ELR (cell line): ENCODE data around the gene MEG3.
"Not testable (repeated sequence)": the region's sequence is repeated elsewhere in the genome, so short reads cannot be mapped to it uniquely, and the experiment has no call there.

Experiments used
- DNase-seq: peaks from one replicate; pipeline ENCODE4 v3.0.0-alpha.2; 2015; ENCODE audit warnings: low read depth

Gene MEG3

DNA sequence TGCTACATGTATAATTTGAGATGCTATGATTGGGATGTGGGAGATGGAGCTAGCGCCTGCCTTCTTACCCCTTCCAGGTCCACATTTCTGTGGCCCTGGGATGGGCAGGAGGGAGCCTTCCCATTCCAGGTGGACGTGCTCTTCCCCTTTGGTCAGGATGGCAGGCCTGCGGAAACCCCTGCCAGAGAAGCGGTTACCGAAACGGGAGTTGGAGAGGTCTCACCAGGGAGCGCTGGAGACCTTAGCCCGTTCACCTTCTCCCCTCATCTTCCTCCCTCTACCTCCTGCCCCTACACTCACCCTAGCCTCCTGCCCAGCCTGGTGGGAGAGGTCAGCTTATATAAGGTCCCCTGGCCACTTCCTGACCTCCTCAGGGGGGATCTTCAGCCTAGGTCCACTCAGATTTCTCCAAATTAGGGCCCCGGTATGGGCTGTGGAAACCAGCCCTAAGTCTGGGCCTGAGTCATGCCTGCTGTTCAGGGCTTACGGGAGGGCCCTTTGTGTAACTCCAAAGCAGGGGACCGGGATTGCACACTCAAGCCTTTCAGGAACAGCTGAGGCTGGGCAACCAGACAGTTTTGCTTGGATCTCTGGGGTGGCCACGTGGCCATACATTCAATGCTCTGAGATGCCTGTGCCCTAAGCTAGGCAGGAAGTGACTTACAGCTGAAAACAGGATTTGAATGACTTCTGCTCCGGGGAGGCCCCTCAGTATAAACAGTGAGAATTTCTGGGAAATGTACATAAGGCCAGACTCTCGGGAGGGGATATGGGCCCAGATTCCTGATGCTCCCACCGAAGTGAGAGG, 10.2 kb upstream of the MEG3 start:
- peak; percentile 64 for DNase-seq

DNA sequence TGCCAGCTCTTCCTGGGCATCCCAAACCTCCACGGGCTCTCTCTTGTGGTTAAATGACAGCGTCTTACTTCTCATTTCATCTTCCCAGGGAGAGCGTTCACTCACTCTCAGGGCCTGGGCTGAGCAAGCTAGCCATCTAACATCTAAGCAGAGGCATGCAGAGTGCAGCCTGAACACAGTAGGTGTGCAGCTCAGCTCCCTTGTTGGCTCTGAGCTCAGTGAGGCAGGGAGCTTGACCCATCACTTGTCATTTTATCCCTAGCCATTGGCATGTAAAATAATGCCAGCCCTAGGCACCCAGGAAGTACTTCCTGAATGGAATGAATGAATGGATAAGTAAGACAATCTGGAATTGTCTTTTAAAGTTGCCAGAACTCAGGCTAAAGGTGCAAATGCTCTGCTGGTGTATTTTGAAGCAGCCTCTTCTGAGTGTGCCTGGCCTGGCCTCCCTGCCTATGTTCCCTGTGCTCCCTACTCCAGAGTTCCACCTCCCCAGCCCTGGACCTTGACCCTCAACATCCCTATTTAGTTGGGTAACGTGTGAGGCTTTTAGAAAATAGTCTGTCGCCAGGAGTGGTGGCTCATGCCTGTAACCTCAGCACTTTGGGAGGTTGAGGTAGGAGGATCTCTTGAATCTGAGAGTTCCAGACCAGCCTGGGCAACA, 9.5 kb upstream of the MEG3 start:
- DNase-seq = no peak

DNA sequence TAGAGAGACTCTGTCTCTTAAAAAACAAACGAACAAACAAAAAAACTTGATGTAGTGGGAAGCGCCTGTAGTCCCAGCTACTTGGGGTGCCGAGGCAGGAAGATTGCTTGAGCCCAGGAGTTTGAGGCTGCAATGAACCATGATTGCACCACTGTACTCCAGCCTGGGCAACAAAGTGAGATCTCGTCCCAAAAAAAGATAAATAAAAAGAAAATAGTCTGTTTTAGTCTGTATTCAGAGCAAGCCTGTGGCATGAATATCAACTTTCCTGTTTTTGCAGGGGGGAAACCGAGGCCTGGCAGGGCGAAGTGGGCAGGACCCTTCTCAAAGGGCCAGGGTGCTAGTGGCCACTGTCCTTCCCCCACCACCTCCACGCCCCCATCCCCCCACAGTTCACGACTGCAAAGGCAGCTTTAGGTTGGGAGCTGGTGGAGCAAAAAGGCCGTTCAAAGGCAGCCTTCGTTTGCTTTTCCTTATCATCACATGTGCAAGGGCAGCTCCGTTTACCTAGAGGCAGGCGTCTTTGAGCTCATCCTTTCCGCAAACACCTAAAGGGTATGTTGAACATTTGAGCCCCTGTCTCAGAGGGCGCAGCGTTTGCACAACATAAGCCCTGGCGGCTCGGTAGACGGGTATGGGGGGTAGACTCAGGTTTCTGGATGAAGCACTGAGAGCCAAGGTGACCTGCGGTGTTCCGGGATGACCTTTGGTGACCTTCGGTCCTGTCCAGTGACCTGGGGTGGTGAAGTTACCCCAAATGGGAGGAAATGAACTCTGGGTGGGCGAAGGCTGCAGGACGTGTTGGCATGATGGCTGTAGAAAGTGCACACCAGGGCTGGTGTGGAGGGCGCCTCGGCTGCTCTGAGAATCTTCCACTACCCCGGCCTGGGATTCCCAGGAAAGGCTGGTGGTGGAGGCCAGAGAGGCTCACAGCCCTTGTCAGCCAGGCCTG, 8.7 kb upstream of the MEG3 start:
- no peak for DNase-seq

DNA sequence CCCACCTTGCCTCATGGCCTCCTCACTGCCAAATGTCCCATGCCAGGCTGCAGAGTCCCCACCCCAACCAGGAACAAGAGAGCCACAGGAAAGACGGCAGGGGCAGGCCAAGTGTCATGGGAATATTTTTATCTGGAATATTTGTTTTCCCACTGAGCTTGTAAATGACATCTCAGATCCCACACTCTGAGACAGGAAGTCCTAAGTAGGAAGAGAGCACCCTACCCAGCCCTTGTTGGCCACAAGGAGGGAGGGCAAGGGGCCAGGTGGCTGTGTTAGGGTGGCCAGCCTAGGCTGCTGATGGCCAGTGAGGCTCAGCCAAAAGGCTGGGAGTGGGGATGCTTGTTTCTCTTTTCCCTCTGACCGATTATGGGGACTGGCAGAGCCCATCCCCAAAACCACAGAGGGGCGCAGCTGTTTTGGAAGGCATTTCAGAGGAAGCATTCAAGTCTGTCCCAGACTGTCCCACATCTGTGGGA, 7.7 kb upstream of the MEG3 start:
- no peak for DNase-seq

DNA sequence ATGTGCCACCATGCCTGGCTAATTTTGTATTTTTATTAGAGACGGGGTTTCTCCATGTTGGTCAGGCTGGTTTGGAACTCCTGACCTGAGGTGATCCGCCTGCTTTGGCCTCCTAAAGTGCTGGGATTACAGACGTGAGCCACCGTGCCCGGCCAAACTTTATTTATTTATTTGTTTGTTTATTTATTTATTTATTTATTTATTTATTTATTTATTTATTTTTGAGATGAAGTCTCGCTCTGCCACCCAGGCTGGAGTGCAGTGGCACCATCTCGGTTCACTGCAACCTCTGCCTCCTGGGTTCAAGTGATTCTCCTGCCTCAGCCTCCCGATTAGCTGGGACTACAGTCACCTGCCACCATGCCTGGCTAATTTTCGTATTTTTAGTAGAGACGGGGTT, 7.0 kb upstream of the MEG3 start:
- not testable (repeated sequence) for DNase-seq

DNA sequence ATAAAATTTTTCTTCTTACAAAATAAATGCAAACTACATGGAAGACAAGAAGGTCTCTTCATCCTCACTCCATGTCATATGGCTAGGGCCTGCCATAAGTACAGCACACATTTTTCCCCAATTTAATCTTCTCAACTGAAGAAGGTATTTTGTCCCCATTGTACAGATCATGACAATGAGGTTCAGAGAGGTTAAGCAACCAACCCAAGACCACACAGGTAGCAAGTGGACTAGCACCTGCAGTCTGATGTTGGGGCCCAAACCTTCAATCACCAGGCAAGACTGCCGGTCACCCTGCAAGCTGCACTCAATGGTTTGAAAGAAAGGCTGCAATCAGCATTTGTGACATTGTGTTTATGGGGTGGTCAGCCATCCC, 6.5 kb upstream of the MEG3 start:
- DNase-seq = no peak

DNA sequence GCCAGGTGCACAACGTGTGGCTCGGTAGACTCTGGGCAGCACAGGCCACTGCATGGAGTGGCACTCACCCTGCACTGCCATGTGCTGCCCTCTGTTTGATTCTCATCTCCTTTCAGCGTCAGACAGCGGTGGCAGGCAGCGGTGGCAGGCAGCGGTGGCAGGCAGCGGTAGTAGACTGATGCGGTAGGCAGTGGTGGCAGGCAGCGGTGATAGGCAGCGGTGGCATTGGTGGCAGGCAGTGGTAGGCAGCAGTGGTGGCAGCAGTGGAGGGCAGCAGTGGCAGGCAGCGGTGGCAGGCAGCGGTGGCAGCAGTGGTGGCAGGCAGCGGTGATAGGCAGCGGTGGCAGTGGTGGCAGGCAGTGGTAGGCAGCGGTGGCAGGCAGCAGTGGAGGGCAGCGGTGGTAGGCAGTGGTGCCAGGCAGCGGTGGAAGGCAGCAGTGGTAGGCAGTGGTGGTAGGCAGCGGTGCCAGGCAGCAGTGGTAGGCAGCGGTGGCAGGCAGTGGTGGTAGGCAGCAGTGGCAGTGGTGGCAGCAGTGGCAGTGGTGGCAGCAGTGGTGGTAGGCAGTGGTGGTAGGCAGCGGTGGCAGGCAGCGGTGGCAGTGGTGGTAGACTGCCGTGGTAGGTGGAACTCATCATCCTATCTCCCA, 6.0 kb upstream of the MEG3 start:
- DNase-seq = no peak

DNA sequence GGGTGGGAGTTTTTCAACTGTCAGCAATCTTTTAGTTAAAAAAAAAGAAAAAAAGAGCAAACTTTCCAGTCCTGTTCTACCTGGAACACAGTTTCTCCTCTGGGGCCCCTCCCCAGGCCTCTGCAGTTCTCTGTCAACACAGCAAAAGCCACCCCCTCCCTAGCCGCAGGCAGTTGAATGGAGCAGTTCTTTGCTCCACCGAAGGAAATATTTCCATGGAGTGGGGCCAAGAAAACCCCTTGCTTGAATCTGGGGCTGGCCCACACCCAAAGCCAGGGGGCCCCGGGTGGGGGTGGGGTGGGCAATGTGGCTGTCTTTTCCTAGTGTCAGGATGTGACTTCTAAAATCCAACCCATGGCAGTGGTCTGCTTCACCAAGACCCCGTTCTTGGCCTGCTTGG, 5.0 kb upstream of the MEG3 start:
- DNase-seq = no peak

DNA sequence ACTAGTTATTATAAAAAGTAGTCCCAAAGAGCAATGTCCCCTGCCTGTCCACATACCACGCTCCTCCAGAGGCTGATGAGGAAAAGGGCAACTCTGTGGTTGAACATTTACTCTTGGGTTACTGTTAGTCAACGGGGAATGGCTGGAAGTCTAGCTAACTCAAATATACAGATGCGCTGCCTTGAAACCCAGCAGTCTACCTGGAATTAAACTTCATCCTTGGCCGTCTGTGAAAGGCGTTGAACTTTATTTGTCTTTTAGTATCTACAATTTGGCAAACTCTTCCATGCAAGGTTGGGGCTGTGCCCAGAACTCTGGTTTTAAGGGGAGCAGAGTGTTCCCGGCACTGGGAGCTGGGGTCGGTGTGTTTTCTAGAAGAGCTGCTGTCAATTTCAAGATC, 3.9 kb upstream of the MEG3 start:
- DNase-seq = no peak

DNA sequence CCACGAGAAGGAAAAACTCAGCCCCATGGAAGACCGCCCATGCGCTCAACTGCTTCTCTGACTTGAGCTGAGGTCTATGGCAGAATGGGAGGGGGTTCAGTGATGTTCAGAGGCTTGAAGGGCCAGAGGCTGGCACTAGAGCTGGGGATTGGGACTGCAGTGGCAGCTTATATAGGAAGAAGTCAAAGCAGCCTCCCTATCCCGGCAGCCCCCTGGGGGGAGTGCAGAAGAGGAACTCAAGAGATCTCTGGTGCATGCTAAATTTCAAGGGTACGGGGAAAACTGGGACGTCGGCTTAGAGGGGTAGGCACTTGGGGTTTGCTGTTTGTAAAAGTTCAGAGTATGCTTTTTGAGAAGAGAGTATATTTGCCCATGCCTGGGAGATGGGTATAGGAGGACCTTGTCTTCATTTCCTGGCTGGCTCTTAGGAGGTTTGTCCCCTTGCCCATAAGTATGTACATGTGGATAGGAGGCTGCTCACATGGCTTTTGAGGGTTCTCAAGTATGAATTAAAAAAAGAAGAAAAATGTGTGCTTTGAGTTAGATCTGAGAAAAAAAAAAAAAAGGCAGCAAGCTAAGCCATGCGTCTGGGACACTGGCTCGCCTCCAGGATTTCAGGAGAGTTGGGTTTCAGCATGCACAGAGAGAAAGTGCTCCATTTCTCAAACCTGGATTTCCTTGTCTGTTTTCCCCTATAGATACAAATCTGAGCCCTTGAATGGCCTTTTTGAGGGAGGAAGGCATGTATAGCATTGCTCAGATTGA, 3.2 kb upstream of the MEG3 start:
- DNase-seq = no peak

DNA sequence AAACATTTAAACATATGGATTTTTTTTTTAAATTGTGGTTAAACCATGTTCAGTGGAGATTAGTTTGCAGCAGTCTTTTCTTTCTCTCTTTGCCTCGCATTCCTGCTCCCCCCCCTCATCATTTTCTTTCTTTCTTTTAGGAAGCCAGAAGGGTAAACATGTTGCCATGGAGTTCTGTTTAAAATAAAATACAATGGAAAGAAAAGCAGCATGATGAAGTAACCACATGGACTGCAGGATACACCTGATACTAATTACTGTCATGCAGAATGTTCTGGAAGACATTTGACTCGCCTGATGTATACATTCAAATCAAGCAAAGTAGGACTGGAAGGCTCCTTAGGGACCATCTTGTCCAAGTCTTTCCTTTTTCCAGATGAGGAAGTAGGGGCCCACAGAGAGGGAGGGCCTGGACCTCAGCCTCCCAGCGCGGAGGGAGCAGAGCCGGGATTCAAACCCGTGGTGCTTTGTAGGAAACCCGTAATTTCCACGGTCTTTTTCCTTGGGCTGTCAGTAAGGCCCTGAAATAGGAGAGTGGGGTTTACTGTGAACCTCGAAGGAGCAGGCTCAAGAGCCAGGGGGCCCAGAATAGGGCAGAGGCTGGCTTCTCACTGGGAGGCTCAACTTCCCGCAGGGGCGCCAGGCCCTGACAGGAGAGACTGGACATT, 2.4 kb upstream of the MEG3 start:
- no peak for DNase-seq

DNA sequence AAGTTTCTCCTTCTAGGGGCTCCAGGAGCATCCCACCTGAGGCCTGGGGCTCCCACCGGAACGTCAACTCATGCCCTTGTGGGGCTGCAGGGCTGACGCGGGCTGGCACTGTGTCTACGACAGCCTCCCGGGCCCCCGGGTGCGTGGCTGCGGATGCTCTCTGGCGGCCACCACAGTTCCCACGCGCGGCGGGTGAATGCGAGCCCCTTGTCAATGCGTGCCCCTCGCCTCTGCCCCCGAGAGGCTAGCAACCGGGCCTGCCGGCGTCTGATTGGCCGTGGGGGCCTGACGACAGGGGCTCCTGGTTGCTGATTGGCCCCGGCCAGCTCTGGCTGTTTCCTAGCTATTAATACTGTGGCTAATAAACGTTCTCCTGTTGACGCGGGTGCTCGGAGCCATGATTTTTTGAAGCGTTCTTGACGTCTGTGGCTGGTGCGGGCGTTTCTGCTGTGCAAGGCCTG, 1.8 kb upstream of the MEG3 start:
- peak; percentile 45 for DNase-seq

DNA sequence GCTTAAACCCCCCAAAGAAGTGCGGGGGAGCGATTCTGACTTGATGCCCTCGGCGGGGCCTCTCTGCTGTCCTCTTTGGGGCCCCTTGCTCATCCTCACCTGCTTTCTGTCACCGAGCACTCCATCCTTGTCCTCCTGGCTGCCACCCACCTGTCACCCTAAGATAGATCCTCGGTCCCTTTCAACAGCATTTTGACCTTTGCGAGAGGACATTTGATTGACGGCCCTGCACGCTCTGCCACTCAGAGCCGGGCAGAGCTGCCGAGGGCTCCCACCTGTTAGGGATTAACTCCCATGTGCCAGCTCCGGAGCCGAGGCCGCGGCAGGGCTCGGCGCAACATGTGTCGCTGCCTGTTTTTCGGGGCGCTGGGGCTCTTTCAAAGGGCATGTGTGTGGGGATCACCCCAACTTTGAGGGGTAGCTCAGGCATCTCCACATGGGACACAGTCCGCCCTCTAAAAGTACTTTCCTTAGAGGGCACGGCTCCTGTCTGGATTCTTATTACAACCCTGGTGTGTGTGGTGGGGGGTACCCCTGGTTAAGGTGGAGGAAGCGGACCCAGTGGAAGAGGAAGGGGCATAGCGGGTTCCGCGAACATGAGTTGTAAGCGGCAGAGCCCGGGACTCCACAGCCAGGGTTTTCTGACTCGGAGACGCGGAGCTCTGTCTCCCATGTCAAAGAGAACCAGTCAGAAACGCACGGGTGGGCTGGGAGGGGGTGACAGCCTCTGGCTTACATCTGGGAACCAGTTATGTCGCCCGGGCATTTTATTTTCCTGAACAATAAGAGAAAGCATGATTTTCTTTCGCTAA, 811 bp upstream of the MEG3 start:
- no peak for DNase-seq

DNA sequence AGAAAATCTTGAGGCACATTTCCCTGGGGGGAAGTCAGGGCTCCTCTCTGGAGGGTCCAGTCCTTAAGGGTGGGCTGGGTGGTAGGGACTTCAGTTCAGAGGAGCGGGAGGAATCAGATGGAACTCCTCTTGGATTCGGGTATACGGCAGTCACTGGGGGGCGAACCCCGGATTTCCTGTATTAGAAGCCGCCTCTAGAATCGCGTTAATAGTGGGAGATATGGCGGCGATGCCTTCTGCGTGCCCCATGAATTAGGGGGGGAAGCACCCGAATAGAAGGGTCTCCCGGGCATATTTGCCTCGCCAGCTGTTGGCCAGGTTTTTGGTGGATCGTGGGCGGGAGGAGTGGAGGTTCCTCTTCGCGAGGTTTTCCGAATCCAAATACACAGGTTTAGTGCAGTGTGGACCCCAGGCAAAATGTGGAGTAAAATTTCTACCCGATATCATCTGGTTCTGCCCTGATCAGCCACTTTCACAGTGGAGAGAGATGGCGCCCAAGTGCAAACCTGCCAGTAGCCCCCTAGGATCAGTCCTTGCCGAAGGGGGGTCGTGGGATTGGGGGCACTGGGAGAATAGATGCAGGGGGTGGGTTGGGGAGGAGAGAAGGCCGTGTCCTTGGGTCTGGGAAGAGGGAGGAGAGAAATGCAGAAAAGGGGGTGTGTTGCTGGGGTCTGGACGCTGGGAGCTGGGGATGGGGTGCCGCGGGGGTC, 628 bp downstream of the MEG3 start:
- peak; percentile 50 for DNase-seq

DNA sequence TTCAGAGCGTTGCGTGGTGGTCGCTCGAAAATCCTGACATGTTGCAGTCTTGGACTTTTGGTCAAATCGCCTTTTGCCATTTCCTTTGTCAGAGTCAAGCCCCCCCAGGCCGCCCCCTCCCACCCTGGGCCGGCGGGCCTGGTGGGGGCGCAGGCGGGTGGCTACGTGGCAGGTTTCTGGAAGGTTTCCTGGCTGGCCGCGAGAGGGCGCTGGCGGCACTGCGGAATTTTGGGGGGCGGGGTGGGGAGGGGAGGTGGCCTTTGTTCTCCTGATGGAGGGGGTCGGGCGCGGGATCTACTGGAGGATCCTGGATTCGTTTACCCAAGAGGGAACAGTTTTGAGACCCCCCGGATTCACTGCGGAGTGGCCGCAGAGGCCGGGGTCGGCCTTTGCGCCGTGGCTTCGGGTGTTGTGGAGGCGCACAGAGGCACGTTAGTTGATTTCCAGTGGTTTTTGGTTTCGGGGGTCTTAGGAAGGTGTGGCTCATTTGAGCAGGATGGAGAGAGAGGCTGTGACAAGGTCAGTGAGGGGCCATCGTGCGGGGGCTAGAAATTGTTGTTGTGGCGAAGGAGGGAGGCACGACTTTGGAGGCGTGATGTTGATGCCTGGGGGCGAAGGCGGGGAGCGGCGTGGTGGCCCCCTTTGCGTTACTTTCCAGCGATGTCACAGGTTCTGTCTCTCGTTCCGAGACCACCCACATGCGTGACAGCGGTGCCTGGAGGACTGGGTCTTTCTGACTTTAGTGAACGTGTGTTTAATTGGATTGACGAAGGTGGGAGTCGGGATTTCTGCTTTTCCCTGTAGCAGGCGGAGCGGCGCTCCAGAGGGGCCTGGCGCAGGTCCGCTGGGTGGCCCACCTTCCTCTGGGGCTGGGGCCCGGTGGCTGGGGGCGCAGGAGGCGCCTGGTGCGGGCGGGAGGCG, 1.4 kb downstream of the MEG3 start:
- DNase-seq = peak; percentile 54

DNA sequence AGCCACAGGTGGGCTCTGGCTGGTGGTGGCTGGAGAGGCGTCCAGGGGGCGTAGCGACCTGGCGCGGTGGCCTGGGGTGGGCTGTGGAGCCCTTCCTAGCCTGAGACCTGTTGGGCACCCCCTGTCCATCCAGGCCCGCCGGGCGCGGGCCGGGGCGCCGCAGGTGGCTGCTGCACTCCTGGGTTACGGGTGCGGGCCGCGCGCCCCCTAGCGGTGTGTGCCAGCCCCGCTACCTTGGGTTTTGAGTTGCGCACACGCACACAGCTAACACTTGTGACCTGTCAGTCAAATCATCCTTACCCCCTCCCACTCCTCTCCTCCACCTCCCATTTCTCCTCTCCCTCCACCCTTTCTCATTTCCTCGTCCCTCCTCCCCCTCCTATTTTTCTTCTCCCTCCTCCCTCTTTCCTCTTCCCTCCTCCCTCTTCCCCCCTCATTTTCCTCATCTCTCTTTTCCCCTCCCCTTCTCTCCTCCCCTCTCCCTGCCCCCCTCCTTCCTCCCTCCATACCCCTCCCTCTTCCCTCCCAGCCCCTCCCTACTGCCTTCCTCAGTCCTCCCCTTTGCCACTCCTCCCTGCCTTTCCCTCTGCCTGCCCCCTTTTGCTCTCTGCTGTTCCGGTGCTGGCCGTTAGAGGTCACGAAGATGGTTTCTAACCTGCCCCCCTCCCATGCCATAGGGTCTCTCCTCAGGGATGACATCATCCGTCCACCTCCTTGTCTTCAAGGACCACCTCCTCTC, 2.3 kb downstream of the MEG3 start:
- peak; percentile 74 for DNase-seq

DNA sequence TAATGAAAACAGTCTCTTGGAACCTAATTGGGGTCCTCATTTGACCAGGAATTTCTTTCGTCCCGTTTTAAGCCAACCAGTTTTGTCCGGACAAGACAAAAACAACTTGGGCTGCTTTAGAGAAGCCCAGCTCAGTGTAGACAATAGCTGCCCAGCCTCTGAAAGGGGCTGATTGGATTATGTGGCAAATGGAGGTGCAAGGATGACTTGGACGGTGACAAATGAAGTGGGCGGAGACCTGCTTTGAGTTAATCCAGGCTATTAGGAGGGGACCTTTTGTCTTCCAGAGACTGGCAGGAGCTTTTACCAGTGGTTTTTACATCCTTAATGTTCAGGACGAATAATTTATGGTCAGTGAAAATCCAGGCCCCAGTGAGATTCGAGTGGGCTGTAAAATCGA, 4.8 kb downstream of the MEG3 start:
- no peak for DNase-seq
